Ishikawa (cell line): ENCODE data around the gene CEP63.

Experiments
- CEBPB ChIP-seq: IDR thresholded peaks from 2 replicates; pipeline ENCODE4 v1.6.1; 2012
- TAF1 ChIP-seq: IDR thresholded peaks from 2 replicates; pipeline ENCODE4 v1.6.1; 2012; ENCODE audit warnings: low read depth, mild to moderate bottlenecking

DNA sequence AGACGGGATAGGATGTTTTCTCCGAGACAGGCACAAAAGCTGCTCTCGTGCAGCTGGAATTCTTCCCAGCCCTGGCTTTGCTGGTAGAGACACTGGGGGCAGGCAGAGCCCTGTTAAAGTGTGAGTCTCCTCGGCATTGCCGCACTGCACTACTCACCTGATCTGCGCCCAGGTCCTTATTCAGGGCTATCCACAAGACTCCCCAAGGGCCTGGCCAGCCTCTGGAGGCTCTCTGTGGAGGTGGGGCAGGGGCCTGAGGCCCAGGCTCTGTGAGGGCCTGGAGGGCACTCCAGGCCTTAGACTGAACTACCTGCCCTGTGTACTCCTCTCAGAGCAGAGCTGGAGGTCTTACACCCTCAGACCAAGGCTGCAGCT lies 116.6 kb downstream of the CEP63 start:
- TF ChIP-seq CEBPB, result no peak
- TF ChIP-seq TAF1, result no peak
